ENCODE data around the gene GIMAP7. TPM values are rescaled to one million over a fixed set of nuclear protein-coding genes. Genes with fewer than 3 reads are reported as not detected.
"Not testable (repeated sequence)": the region's sequence is repeated elsewhere in the genome, so short reads cannot be mapped to it uniquely, and the experiment has no call there.

Gene GIMAP7
- total RNA-seq, 4 donors from 2014 or later, result 14.6 to 70.8 (median 28.8) TPM

DNA sequence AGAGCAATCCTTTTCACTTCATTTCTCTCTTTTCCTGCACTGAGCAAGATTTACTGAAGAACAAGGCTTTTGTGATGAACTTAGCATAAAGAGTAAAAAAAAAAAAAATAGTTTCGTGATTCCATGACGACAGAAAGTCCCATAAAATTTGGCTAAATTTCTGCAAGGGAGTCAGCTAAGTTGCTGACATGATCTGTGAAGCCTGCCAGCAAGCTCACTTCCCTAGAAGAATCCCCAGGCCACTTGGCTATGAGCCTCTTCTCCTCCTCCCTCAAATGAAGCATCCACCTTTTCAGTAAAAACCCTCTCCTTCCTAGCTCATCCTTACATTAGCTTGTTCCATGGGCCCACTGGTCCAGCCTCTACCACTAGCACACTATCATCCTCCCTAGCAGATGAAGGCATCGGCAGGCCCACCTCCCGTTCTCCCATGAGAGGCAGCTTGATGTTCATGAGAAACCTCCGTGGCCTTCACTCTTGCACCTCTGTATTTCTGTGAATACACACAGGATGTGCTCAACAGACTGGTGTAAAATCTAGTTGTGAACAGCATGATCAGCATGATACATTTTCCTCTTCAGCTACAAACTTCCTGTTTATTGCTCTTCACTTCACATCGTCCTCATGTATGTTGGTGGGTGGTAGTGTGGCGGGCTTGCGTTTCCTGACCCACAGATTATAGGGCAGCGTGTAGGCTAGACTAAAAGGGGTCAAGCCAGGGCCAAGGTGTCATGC lies 33.3 kb upstream of the GIMAP7 start:
- no peaks in the 10 kb centered on the region for H3K4me1 ChIP-seq
- no peaks in the 10 kb centered on the region for H3K27me3 ChIP-seq
- no peak for TF ChIP-seq POLR2A (IDR thresholded peaks at IDR 0.05)
- TF ChIP-seq, protein P1, sequence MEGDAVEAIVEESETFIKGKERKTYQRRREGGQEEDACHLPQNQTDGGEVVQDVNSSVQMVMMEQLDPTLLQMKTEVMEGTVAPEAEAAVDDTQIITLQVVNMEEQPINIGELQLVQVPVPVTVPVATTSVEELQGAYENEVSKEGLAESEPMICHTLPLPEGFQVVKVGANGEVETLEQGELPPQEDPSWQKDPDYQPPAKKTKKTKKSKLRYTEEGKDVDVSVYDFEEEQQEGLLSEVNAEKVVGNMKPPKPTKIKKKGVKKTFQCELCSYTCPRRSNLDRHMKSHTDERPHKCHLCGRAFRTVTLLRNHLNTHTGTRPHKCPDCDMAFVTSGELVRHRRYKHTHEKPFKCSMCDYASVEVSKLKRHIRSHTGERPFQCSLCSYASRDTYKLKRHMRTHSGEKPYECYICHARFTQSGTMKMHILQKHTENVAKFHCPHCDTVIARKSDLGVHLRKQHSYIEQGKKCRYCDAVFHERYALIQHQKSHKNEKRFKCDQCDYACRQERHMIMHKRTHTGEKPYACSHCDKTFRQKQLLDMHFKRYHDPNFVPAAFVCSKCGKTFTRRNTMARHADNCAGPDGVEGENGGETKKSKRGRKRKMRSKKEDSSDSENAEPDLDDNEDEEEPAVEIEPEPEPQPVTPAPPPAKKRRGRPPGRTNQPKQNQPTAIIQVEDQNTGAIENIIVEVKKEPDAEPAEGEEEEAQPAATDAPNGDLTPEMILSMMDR (IDR thresholded peaks at IDR 0.05), result no peak
- DNase-seq, result no peak
- no peaks in the 10 kb centered on the region for H3K9me3 ChIP-seq
- H3K4me3 ChIP-seq, result no peak overlapping the region
- no peaks in the 10 kb centered on the region for H3K36me3 ChIP-seq
- intact Hi-C loops (cut with DNase I; ENCODE audit: low total_unique reads), result no loop called here
- peak overlapping the region in 1 of 2 donors; percentile 32 for H3K27ac ChIP-seq

DNA sequence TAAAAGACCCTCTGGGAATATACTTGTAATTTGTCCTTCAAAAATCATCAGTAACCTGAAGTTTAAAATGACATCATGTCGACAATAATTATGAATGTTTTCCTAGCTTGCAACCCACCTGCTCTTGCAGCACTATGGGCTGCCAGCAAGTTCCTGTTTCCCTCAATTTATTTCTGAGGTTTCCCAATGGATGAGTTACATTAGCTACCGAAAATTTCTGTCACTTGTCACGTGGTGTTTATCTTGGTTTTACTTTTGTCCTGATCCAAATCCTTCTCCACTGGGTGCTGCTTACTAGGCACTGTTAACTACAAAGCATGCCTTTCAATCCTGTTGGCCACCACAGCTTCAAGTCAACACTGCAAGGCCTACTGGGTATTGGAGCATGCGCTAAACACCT lies 32.8 kb upstream of the GIMAP7 start:
- Histone ChIP-seq H3K27me3 (no peaks in the 10 kb centered on the region), H3K27ac (peak overlapping the region in 1 of 2 donors; percentile 68), H3K4me1 (no peaks in the 10 kb centered on the region), H3K9me3 (no peaks in the 10 kb centered on the region), H3K4me3 (no peak overlapping the region), H3K36me3 (no peaks in the 10 kb centered on the region)
- intact Hi-C loops (cut with DNase I; ENCODE audit: low total_unique reads), result no loop called here
- TF ChIP-seq POLR2A (IDR thresholded peaks at IDR 0.05), result no peak
- TF ChIP-seq, protein P1 (IDR thresholded peaks at IDR 0.05), result no peak
- DNase-seq, result no peak

DNA sequence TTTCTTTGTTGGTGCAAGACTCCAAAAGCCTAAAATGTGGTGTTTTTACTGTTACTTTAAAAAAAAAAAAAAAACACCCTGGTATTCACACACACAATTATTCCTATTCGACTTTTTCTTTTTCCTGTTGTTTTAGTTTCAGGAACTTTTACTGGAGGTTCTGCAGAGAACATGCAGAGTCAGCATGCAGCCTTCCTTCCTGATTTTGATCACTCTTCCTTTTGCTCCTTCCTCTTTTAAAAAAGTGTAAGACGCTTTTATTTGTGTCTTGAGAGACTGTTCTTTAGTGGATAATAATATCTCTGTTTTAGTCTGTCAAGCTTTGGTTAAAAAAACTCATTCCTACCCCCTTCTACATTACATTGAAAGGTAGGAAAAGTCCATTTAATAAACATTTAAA lies 31.2 kb upstream of the GIMAP7 start:
- H3K4me3 ChIP-seq; DNase-seq; H3K9me3 ChIP-seq; intact Hi-C loops (cut with DNase I; ENCODE audit: low total_unique reads); H3K36me3 ChIP-seq; H3K4me1 ChIP-seq; H3K27me3 ChIP-seq: not testable (repeated sequence)
- peak overlapping the region in 1 of 2 donors; percentile 68 for H3K27ac ChIP-seq

DNA sequence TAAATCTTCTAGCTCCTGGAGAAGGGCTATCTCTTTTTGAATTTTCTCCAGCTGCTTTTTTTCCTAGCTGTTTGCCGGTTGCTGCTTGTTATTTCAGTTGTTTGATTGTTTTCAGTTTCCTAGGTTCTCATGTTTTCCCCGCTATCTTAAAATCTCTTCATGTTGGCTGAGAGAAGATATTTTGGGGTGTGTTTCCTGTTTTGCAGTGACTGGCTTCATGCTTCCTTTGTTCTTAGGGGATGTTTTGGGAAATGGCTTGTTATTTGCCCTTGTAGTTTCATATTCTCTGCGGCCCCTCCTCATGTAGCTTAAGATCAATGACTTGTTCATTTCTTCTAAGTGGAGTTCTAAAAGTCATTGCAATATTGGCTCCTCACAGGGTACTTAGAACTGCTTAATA lies 30.6 kb upstream of the GIMAP7 start:
- H3K27me3 ChIP-seq; H3K4me1 ChIP-seq; intact Hi-C loops (cut with DNase I; ENCODE audit: low total_unique reads); H3K36me3 ChIP-seq; H3K9me3 ChIP-seq; DNase-seq; H3K4me3 ChIP-seq: not testable (repeated sequence)
- H3K27ac ChIP-seq, result peak overlapping the region in 1 of 2 donors; percentile 68

DNA sequence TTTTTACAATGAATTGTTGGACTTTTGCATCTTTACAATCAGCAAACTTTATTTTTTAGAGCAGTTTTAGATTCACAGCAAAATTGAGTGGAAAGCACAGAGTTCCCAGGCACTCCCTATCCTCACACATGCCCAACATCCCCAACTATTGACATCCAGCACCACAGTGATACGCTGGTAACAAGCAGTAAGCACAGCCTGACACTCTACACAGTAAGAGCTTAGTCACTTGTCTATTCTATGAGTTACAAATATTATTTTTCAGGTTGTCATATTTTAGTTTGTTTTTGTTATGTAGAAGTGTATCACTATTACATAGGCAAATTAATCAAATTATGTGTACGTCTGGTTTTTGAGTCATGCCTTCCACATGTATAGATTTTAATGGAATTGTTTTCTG lies 27.0 kb upstream of the GIMAP7 start:
- no peaks in the 10 kb centered on the region for H3K36me3 ChIP-seq
- H3K4me1 ChIP-seq, result no peaks in the 10 kb centered on the region
- H3K27me3 ChIP-seq, result no peaks in the 10 kb centered on the region
- no peak overlapping the region for H3K4me3 ChIP-seq
- DNase-seq, result no peak
- H3K9me3 ChIP-seq, result no peaks in the 10 kb centered on the region
- TF ChIP-seq POLR2A (IDR thresholded peaks at IDR 0.05), result no peak
- TF ChIP-seq, protein P1 (IDR thresholded peaks at IDR 0.05), result no peak
- intact Hi-C loops (cut with DNase I; ENCODE audit: low total_unique reads), result no loop called here
- no peak overlapping the region for H3K27ac ChIP-seq

DNA sequence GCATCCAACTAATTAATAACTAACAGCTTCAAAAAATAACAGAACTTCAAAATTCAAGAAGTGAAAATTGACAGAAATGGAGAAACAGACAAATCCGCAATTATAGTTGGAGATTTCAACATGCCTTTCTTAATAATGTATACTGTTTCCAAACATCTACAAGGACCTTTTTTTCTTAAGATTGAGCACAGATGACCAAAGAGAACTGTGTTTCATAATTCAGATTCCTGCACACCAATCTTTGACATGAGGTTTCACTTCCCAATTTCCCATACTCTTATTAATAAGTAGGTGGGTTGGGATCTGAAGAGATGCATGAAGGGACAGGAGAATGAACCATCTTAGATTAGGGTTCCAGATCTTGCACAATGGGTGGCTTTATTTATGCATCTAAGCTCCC lies 24.9 kb upstream of the GIMAP7 start:
- TF ChIP-seq, protein P1 (IDR thresholded peaks at IDR 0.05), result no peak
- no peak for TF ChIP-seq POLR2A (IDR thresholded peaks at IDR 0.05)
- Histone ChIP-seq H3K36me3 (no peaks in the 10 kb centered on the region), H3K4me1 (no peaks in the 10 kb centered on the region), H3K27ac (no peak overlapping the region), H3K9me3 (no peaks in the 10 kb centered on the region), H3K4me3 (no peak overlapping the region), H3K27me3 (no peaks in the 10 kb centered on the region)
- intact Hi-C loops (cut with DNase I; ENCODE audit: low total_unique reads), result no loop called here
- no peak for DNase-seq

DNA sequence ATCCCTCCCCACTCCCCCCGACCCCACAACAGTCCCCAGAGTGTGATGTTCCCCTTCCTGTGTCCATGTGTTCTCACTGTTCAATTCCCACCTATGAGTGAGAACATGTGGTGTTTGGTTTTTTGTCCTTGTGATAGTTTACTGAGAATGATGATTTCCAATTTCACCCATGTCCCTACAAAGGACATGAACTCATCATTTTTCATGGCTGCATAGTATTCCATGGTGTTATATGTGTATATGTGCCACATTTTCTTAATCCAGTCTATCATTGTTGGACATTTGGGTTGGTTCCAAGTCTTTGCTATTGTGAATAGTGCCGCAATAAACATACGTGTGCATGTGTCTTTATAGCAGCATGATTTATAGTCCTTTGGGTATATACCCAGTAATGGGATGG lies 21.2 kb upstream of the GIMAP7 start:
- H3K9me3 ChIP-seq; H3K27me3 ChIP-seq; H3K27ac ChIP-seq; H3K4me3 ChIP-seq; intact Hi-C loops (cut with DNase I; ENCODE audit: low total_unique reads); H3K4me1 ChIP-seq; DNase-seq; H3K36me3 ChIP-seq: not testable (repeated sequence)
